NCI-H146 (cell line): Measurements from ENCODE around the gene NFIX.

ENCODE experiments used
- DNase-seq: peaks from one replicate; lab custom pipeline; 2025; lab: John Stamatoyannopoulos, UW

Gene NFIX

GRCh38 chr19:13104360-13104847 is 109.1 kb downstream of the NFIX start:
- DNase-seq = no peak

- no peak for DNase-seq
These were observed 109.8 kb downstream of the NFIX start for GRCh38 chr19:13104848-13105711.

- no peak for DNase-seq
These were observed 114.3 kb downstream of the NFIX start for GRCh38 chr19:13109361-13110098.

GRCh38 chr19:13110099-13110610 is 114.9 kb downstream of the NFIX start:
- DNase-seq = no peak

- DNase-seq = no peak
These were observed 117.3 kb downstream of the NFIX start for GRCh38 chr19:13112555-13112954.

GRCh38 chr19:13115936-13116281 is 120.6 kb downstream of the NFIX start:
- peak; percentile 41 for DNase-seq

- DNase-seq = peak; percentile 96
These were observed 121.3 kb downstream of the NFIX start, which contains the start of gene TRMT1 for GRCh38 chr19:13116282-13117175. TRMT1 (minus strand) TSS chr19:13116740; CDS start chr19:13116399, 341 bp downstream.

- peak; percentile 45 for DNase-seq
These were observed 122.0 kb downstream of the NFIX start for GRCh38 chr19:13117176-13117771.

GRCh38 chr19:13117772-13118423 is 122.6 kb downstream of the NFIX start, which contains the start of gene NACC1:
NACC1 (plus strand) TSS chr19:13118264; CDS start chr19:13135208, 16,944 bp downstream.
- peak; percentile 97 for DNase-seq

- DNase-seq = peak; percentile 90
These were observed 123.3 kb downstream of the NFIX start for GRCh38 chr19:13118424-13119193.

GRCh38 chr19:13119627-13120026 is 124.4 kb downstream of the NFIX start:
- no peak for DNase-seq

- no peak for DNase-seq
These were observed 124.8 kb downstream of the NFIX start for GRCh38 chr19:13120031-13120430.

- DNase-seq = no peak
These were observed 125.5 kb downstream of the NFIX start for GRCh38 chr19:13120817-13121216.

- no peak for DNase-seq
These were observed 126.4 kb downstream of the NFIX start for GRCh38 chr19:13121551-13122274.

GRCh38 chr19:13122275-13122878 is 127.1 kb downstream of the NFIX start:
- no peak for DNase-seq

GRCh38 chr19:13122980-13123957 is 128.0 kb downstream of the NFIX start:
- no peak for DNase-seq

- DNase-seq = no peak
These were observed 131.8 kb downstream of the NFIX start for GRCh38 chr19:13127051-13127450.
